Measurements from ENCODE around the gene RNF150. TPM values are rescaled to one million over a fixed set of nuclear protein-coding genes. Genes with fewer than 3 reads are reported as not detected.

The RNF150 gene
- total and polyA plus RNA-seq, 2 of the 8 experiments (the other 6 are each of a cell fraction or from before 2014, with no cell fraction given), result 3.4 to 4.8 TPM

- TF ChIP-seq EP300 (IDR thresholded peaks at IDR 0.05; ENCODE audit: borderline replicate concordance in 1 of 2, low read depth in 2 of 2, low read length in 2 of 2) (0 out of 3 replicates have a peak, but pooled peaks of 1 of the 2 experiments have one; percentile 57), SUZ12 (IDR thresholded peaks at IDR 0.05; ENCODE audit: low read length) (no peak), SRF (IDR thresholded peaks at IDR 0.05; ENCODE audit: low read depth, low read length) (no peak), ATF3 (IDR thresholded peaks at IDR 0.05; ENCODE audit: insufficient read depth, low read depth, low read length) (no peak), POU5F1 (IDR thresholded peaks at IDR 0.05; ENCODE audit: low read depth, low read length) (no peak), TCF12 (IDR thresholded peaks at IDR 0.05; ENCODE audit: low read depth, low read length) (no peak), MAX (IDR thresholded peaks at IDR 0.05) (peak; percentile 46; the same call in 1 of the 2 replicates), CTCF (IDR thresholded peaks at IDR 0.05; ENCODE audit: control extremely low read depth in 1 of 3, insufficient read depth in 1 of 3, low read depth in 1 of 3, low read length in 3 of 3) (peak; percentile 54 to 82 (median 73)), MAFK (IDR thresholded peaks at IDR 0.05; ENCODE audit: low read depth, low read length) (no peak), GTF2F1 (IDR thresholded peaks at IDR 0.05; ENCODE audit: borderline replicate concordance, low read depth, low read length) (no peak), ATF2 (IDR thresholded peaks at IDR 0.05; ENCODE audit: low read length) (no peak), CTBP2 (IDR thresholded peaks at IDR 0.05; ENCODE audit: borderline replicate concordance, insufficient read depth, insufficient read length, low read length) (no peak), FOSL1 (IDR thresholded peaks at IDR 0.05; ENCODE audit: insufficient read depth, low read depth, low read length) (no peak), CBX8 (IDR thresholded peaks at IDR 0.05; ENCODE audit: borderline replicate concordance, low read depth, low read length) (no peak), SAP30 (IDR thresholded peaks at IDR 0.05; ENCODE audit: insufficient read depth, insufficient replicate concordance, low read length) (no peak), TAF7 (optimal IDR thresholded peaks at IDR 0.05; ENCODE audit: borderline replicate concordance, low read depth, low read length) (peak; percentile 62), CBX5 (IDR thresholded peaks at IDR 0.05; ENCODE audit: low read depth, low read length) (no peak)
Observed at GRCh38 chr4:141133146-141133998, at the start of gene RNF150 (continued).

Data from H1 (cell line).